KOPT-K1 (cell line): Measurements from ENCODE around the gene SLIT1.

Source experiments
- H3K27ac ChIP-seq: fragments of 200-600 bp; sonication (generic); 2 replicates; pipeline ENCODE4 v1.5.1; 2016; ENCODE audit warnings: antibody characterized with exemption, mild to moderate bottlenecking, low read depth, low read length; ENCODE audit not compliant: poor library complexity, severe bottlenecking
- H3K36me3 ChIP-seq: fragments of 200-600 bp; sonication (generic); 2 replicates; pipeline ENCODE4 v1.5.1; 2017; ENCODE audit warnings: antibody characterized with exemption, mild to moderate bottlenecking, low read length, moderate library complexity; ENCODE audit not compliant: insufficient read depth
- H3K9me3 ChIP-seq: fragments of 200-600 bp; sonication (generic); 2 replicates; pipeline ENCODE4 v1.5.1; 2017; ENCODE audit warnings: antibody characterized with exemption, low read length, mild to moderate bottlenecking; ENCODE audit not compliant: insufficient read depth, poor library complexity, severe bottlenecking

Gene SLIT1

DNA sequence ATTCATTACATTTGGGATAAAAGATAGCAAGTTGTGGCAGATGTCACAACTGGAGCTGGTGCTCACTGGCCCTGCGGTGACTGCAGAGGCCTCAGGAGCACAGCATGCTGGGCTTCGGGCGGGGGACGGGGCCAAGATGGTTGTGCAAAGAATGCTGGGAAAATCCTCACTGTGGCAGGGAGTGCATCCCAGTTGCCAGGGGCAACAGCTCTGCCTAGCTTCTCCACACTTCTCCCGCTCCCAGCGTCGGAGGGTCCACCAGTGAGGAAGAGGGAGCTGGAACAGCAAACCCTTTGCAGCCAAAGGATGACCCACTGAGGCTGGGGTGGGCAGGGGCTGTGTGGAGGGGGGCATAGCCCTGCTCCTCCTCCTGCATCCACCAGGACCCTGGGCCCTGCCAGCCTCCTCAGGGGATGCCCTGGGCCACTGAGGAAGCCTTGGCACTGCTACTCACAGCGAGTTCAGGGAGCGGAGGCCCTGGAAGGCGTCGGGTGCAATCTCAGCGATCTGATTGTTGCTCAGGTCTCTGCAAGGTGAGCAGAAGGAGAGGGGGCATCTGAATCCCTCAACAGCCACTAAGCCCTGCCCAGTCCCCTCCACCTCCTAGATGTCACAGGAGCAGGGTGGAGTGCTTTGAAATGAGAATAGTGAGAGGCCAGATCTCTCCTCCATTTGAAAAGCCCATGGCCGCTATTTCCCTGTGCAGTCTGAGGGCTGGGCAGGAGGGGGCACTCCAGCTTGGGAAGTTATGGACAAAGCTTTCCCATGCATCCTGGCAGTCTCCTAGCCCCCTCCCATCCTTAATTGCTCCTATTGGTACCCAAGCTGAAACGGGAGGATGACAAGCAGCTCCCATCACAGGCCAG lies 126.5 kb downstream of the SLIT1 start:
- Histone ChIP-seq H3K9me3 (no peaks in the 10 kb centered on the region), H3K27ac (no peak overlapping the region), H3K36me3 (peaks cover 100% of the 10 kb centered on the region)

DNA sequence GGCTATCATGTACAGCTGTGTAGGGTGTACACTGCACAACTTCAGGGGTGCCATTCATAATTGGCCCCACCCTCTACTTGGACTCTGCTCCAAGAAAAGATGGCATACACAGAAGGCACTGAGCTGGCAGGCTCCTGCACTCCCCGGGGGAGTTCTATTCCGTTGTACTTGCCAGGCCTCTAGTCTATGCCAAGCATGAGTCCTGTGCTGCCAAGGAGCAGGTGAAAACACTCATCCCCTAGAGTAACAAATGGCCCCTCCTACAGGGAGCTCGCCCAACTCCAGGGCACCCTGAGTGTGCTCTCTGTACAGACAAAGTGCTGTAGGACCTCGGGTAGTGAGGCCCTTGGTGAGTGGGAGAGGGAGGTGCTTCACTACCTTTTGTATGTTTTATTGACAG lies 127.2 kb downstream of the SLIT1 start:
- Histone ChIP-seq H3K9me3 (no peaks in the 10 kb centered on the region), H3K27ac (no peak overlapping the region), H3K36me3 (peaks cover 100% of the 10 kb centered on the region)

DNA sequence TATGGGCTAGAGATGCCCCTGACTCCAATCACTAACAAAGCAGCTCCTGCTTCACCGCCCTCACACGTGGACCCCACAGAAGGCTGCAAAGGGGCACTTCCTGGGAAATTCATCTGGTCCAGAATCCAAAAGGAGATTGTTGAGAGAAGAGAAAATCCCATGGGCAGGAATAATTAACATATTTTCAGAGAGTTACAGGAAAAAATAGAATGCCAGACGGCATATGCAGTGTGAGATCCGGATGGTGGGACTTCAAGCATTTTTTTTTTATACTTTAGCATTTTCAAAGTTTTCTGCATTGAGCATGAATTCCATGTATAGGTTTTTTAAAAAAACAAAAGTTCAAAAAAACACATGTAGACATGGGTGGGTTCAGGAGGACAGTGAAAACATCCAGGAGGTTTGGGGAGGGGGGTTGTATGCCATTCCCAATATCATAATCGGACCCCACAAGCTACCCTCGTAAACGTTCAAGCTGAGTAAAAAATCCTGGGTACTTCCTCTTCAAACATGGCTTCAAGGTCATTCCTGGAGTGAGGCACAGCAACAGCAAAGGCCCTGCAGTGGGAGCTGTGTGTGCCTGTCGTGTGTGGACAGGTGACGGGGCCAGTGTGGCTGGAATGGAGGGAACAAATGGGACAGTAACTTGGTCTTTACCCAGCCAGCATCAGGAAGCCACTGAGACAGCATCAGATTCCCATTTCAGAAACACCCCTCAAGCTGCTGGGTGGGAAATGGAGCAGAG lies 128.1 kb downstream of the SLIT1 start:
- Histone ChIP-seq H3K27ac (no peak overlapping the region), H3K9me3 (no peaks in the 10 kb centered on the region), H3K36me3 (peaks cover 100% of the 10 kb centered on the region)

GRCh38 chr10:97056003-97056630 lies 129.6 kb downstream of the SLIT1 start:
- Histone ChIP-seq H3K9me3 (peaks cover 12% of the 10 kb centered on the region), H3K27ac (no peak overlapping the region), H3K36me3 (peaks cover 100% of the 10 kb centered on the region)

GRCh38 chr10:97053276-97053675 lies 132.5 kb downstream of the SLIT1 start:
- peaks cover 13% of the 10 kb centered on the region for H3K9me3 ChIP-seq
- H3K27ac ChIP-seq: no peak overlapping the region
- peaks cover 100% of the 10 kb centered on the region for H3K36me3 ChIP-seq

DNA sequence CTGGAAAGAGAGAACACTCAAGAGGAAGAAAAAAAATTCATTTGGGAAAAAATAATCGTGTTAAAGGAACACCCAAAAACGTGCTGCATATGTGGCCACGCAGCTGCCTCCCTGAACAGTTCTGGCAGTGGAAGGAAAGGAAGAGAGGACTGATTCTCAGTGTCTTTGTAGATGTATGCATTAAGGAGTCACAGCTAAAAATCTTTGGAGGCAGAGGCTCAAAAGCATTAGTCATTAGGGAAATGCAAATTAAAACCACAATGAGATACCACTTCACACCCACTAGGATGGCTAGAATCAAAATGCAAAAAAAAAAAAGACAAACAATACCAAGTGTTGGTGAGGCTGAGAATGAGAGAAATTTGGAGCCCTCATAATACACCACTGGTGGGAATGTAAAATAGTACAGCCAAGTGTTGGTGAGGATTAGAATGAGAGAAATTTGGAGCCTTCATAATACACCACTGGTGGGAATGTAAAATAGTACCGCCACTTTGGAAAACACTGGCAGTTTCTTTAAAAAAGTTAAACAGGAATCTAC lies 134.7 kb downstream of the SLIT1 start:
- H3K36me3 ChIP-seq: peaks cover 100% of the 10 kb centered on the region
- H3K27ac ChIP-seq: no peak overlapping the region
- H3K9me3 ChIP-seq: peaks cover 13% of the 10 kb centered on the region

GRCh38 chr10:97050205-97050745 lies 135.5 kb downstream of the SLIT1 start:
- peaks cover 13% of the 10 kb centered on the region for H3K9me3 ChIP-seq

DNA sequence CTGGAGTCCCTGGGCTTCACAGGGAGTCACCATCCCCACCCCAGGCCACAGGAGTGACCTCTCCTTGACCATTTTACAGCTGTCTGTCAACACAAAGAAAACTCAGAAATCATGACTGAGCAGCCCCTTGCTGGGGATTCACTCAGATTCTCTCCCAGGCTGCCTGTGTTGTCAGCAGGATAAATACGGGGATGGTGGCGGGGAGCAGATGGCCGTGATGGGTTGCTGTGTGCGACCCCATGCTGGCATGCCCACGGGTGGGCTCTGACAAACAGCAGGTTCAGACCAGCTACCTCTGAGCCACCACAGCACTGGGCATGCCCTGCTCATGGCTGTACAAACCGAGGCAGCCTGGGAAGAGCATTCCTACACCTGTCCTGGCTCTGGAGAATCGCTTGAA lies 136.1 kb downstream of the SLIT1 start:
- Histone ChIP-seq H3K36me3 (peaks cover 100% of the 10 kb centered on the region), H3K9me3 (peaks cover 13% of the 10 kb centered on the region), H3K27ac (no peak overlapping the region)

More at GRCh38 chr10:97050205-97050745, 135.5 kb downstream of the SLIT1 start:
- Histone ChIP-seq H3K27ac (no peak overlapping the region), H3K36me3 (peaks cover 100% of the 10 kb centered on the region)

DNA sequence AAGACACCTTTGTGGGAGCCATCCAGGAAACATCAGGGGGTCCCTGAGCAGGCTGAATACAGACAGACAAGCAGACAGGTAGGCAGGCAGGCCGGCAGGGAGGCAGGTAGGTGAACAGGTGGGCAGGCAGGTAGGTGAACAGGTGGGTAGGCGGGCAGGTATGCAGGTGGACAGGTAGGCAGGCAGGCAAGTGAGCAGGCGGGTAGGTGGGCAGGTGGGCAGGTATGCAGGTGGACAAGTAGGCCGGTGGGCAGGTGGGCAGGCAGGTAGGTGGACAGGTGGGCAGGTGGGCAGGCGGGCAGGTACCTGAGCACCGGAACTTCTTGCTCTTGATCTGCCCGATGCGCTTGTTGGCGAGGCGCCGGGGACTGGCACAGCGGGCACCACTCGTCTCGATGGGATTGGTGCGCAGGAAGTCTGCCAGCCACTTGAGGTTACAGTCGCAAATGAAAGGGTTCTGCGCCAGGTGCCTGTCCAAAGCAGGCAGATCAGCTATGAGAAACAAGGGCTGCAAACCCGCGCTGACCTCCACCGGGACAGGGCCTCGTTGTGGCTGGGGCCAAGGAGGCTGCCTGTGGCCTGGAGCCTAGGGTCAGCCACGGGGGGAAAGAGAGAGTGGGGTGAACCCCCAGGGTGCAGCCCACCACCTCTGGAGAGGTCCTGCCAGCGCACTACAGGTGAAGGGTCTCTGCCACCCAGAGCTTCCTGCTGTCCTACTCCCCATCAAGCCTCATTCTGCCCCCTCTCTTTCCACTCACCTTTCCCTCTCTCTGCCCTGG lies 136.9 kb downstream of the SLIT1 start:
- peaks cover 13% of the 10 kb centered on the region for H3K9me3 ChIP-seq
- peaks cover 100% of the 10 kb centered on the region for H3K36me3 ChIP-seq
- H3K27ac ChIP-seq: no peak overlapping the region

- H3K9me3 ChIP-seq: peaks cover 13% of the 10 kb centered on the region
- no peak overlapping the region for H3K27ac ChIP-seq
- H3K36me3 ChIP-seq: peaks cover 100% of the 10 kb centered on the region
These were observed 138.0 kb downstream of the SLIT1 start for GRCh38 chr10:97047788-97048187.

DNA sequence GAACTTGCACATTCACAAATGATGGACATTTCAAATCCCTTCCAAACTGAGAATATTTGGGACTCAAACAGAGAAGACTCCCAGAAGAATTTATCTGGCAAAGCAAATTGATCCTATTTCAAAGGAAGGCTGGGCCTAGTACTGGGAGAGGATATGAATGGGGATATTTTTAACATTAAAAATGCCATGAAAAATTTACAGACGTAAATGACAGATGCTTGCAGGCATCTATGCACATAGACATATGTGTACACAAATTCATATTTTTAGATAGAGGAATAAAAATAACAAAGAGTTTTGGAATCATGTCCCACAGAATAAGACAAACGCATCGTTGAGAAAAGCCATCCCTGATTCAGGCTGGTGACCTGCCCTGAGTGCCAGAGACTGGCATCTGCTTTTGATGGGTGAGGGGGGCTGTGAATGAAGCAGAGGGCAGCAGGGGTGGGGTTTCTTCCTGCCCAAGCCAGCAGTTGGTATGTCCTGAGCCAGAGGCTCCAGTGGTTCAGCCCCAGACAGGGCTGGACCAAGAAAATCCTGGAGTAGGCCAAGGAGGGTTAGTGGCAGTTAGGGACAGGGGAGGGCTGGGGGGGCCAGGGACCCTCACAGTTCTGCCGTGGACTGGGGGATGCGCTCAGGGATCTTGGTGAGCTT lies 138.5 kb downstream of the SLIT1 start:
- no peak overlapping the region for H3K27ac ChIP-seq
- H3K9me3 ChIP-seq: peaks cover 12% of the 10 kb centered on the region
- peaks cover 100% of the 10 kb centered on the region for H3K36me3 ChIP-seq

DNA sequence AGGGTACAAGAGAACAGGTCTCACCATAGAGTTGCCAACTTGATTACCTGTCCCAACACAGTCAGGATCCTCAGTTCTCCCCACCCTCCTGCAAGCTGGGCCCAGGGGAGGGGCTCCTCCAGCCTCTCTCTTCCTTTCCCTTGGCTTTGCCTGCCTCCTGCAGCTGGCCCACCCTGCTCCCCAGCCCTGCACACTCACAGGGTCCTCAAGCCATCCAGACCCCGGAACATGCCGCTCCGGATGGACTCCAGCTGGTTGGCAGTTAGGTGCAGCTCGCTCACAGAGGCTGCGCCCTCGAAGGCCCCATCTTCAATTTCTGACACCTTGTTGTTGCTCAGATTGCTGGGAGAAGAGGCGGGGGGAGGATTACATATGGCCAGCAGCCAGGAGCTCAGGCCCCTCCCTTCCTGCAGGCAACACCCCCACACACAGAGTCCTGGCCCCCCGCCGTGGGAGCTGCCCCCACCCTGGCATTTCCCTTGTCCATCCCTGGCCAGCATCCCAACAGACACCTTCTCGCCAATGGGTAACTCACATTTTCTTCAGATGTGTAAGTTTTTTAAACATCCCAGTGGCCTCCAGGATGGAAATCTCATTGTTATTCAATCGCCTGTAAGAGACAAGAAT lies 139.2 kb downstream of the SLIT1 start:
- Histone ChIP-seq H3K9me3 (peaks cover 6% of the 10 kb centered on the region), H3K36me3 (peaks cover 98% of the 10 kb centered on the region), H3K27ac (no peak overlapping the region)

DNA sequence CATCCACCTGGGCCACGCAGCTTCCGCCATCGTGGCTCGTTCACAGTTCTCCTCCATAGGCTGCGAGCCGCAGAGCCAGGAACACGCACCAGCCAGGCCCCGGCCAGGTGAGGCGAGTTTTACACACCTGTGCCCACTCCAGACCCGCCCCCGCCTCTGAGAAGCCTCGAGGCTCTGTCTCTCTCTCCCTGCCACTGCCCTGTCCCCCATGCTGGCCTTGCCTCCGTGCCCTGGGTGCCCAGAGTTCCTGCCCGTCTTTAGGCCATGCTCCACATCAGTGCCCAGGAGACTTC lies 142.2 kb downstream of the SLIT1 start:
- peaks cover 98% of the 10 kb centered on the region for H3K36me3 ChIP-seq
- H3K27ac ChIP-seq: no peak overlapping the region
- no peaks in the 10 kb centered on the region for H3K9me3 ChIP-seq
